ENCODE measurements around the gene TRPM3. TPM values are rescaled to one million over a fixed set of nuclear protein-coding genes. Genes with fewer than 3 reads are reported as not detected.
"Not testable (repeated sequence)": the region's sequence is repeated elsewhere in the genome, so short reads cannot be mapped to it uniquely, and the experiment has no call there.

Gene TRPM3
- total RNA-seq, 2 experiments from 2014 or later, result not detected

DNA sequence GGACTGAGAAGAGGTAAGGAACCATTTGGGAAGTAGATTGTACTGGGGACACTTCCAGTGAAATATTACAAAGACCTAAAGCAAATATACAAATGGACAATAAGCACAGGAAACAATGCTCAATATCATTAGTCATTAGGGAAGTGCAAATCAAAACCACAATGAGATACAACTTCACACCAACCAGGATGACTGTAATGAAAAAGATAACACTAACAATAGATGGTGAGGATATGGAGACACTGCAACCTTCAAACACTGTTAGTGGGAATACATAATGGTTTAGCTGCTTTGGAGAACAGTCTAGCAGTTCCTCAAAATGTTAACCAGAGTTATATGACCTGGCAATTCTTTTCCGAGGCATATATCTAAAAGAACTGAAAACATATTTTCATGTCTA lies 149.7 kb downstream of the TRPM3 start:
- H3K4me1 Mint-ChIP-seq, result no peaks in the 10 kb centered on the region
- H3K9me3 Mint-ChIP-seq (ENCODE audit: low read depth), result no peaks in the 10 kb centered on the region
- ATAC-seq (no peak), DNase-seq (no peak)
- CTCF ChIA-PET, result no interaction called here
- no peak overlapping the region for H3K4me3 Mint-ChIP-seq
- no peaks in the 10 kb centered on the region for H3K27me3 Mint-ChIP-seq
- no peaks in the 10 kb centered on the region for H3K36me3 Mint-ChIP-seq
- no peak overlapping the region for H3K27ac Mint-ChIP-seq

DNA sequence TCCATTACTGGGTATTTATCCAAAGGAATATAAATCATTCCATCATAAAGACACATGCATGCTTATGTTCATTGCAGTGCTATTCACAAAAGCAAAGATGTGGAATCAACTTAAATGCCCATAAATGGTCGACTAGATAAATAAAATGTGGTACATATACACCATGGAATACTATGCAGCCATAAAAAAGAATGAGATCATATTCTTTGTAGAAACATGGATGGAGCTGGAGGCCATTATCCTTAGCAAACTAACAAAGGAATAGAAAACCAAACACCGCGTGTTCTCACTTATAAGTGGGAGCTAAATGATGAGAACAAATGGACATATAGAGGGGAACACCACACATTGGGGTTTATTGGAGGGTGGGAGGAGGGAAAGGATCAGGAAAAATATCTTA lies 155.0 kb downstream of the TRPM3 start:
- H3K4me3 Mint-ChIP-seq; H3K27me3 Mint-ChIP-seq; H3K9me3 Mint-ChIP-seq (ENCODE audit: low read depth); H3K27ac Mint-ChIP-seq; H3K36me3 Mint-ChIP-seq; ATAC-seq; CTCF ChIA-PET; DNase-seq; H3K4me1 Mint-ChIP-seq: not testable (repeated sequence)

DNA sequence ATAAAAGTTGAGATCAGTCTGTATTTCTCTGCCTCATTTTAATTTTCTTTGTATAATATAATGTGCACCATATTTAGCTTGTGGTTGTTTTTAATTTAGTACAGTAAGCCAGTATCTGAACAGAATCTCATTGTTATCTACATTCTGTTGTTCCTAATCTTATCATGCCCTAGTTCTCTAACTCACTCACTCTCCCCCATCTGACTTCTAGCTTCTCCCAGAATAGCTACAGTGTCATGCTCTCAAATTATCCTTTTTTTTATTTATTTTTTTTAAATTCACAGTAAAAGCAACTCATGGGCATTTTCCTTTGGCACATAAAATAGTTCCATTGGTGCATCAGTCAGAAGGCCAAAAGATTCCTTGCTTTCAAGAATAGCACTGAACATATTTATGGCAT lies 156.6 kb downstream of the TRPM3 start:
- no peak for ATAC-seq
- no peak for DNase-seq
- Mint-ChIP-seq H3K9me3 (ENCODE audit: low read depth) (no peaks in the 10 kb centered on the region), H3K27me3 (no peaks in the 10 kb centered on the region), H3K27ac (no peak overlapping the region), H3K36me3 (no peaks in the 10 kb centered on the region), H3K4me1 (no peaks in the 10 kb centered on the region), H3K4me3 (no peak overlapping the region)
- CTCF ChIA-PET, result interaction anchor here (1.2 kb wide), 1 partner anchor 9 kb away, joined by 3 read pairs; no protein-coding TSS in a partner anchor

DNA sequence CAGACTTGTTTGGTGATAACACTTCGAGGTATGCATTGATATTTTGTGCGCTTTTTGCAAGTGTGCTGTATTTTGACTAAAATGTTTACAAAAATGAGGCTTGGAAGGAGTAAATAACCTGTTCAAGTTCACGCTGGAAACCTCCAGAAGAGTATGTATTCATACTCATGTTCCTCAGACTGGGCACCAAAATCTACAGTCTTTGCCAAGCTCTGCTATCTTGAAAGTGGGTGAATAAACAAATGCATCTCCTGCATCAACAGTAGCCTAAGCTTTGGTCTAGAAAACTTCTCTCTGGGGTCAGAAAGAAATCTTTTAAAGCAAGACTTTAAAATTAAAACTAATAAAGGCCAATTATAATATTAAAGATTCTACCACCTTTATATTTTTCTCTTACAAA lies 157.9 kb downstream of the TRPM3 start:
- DNase-seq, result no peak
- Mint-ChIP-seq H3K4me1 (no peaks in the 10 kb centered on the region), H3K9me3 (ENCODE audit: low read depth) (no peaks in the 10 kb centered on the region), H3K4me3 (no peak overlapping the region), H3K27me3 (no peaks in the 10 kb centered on the region), H3K27ac (no peak overlapping the region), H3K36me3 (no peaks in the 10 kb centered on the region)
- ATAC-seq, result no peak
- CTCF ChIA-PET, result interaction anchor here (1.2 kb wide), 1 partner anchor 10 kb away, joined by 3 read pairs; no protein-coding TSS in a partner anchor

DNA sequence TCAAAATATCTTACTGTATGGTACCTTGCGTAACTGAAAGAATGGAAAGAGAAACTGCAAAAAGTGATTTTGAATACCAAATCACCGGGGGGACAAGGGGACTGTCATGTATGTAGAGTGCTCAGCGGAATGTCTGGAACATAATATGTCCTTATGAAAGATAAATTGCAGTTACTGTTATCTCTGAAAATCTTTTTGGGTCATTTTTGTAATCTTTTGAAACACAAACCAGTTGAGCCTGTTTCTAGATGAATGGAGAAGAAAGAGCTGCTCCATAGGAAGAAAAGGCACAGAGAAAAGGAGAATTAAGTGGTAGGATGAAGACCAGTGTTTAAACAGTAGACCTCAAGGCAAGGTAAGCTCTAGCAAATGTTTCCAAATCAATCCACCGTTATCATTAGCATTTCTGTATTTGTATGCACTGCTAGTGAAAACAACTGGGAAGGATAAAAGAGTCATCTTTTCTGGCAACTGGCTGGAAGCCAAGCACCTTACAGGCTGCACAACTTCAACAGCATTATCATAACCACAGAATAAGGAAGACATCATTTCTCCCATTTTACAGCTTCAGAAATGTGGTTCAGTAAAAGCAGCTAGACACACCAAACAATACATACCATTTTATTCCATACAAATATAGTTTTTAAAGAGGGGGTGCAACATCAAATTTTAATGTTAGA lies 158.5 kb downstream of the TRPM3 start:
- DNase-seq (no peak), ATAC-seq (no peak)
- Mint-ChIP-seq H3K27ac (no peak overlapping the region), H3K36me3 (no peaks in the 10 kb centered on the region), H3K27me3 (no peaks in the 10 kb centered on the region), H3K4me1 (no peaks in the 10 kb centered on the region), H3K9me3 (ENCODE audit: low read depth) (no peaks in the 10 kb centered on the region), H3K4me3 (no peak overlapping the region)
- CTCF ChIA-PET, result no interaction called here

DNA sequence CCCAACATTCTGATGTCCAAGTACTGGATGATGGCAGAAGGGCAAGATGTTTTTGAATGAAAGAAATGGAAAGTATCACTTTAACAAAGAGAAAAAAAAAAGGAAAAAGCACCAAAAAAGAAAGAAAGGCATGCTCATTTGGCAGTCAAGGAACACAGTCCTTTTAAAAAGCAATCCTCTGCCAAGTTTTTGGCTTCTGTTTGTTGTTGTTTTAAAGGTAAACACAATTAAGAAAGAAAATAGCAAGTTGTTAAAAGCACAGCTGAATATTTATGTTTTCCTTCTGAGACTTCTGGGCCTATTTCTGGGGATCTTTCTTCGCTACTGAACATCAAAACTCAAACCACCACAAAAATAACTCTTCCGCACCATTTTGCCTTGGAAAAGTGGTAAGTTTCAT lies 162.1 kb downstream of the TRPM3 start:
- Mint-ChIP-seq H3K4me3 (no peak overlapping the region), H3K27ac (no peak overlapping the region), H3K27me3 (no peaks in the 10 kb centered on the region), H3K4me1 (no peaks in the 10 kb centered on the region), H3K36me3 (no peaks in the 10 kb centered on the region), H3K9me3 (ENCODE audit: low read depth) (no peaks in the 10 kb centered on the region)
- ATAC-seq (no peak), DNase-seq (no peak)
- CTCF ChIA-PET, result no interaction called here

DNA sequence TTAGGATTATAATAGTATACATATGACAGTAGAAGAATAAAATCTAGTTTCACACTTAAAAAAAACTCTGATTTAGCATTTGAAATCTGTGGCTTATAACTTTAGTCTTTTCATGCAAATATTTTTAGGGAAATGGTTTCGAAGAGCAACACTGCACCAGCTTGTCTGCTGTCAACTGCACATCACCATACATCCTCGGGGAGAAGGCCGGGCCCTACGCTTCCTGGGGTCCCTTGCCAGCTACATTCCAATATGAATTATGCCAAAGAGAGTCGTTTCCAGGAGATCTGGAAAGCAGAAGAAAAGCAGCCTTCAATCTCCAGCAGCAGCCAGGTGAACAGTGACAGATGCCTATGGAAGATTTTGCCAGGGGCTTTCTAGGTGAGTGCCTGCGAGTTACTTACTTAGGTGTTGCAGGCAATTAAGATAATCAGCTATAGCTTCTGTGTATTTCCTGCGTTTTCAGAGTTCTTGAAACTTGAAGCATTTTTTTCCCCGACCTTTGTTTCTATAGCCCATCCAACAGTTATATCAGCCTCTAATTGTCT lies 166.8 kb downstream of the TRPM3 start:
- CTCF ChIA-PET, result interaction anchor here (0.6 kb wide), 1 partner anchor 32 kb away, joined by 3 read pairs; no protein-coding TSS in a partner anchor
- DNase-seq (no peak), ATAC-seq (no peak)
- H3K27ac Mint-ChIP-seq, result no peak overlapping the region
- no peaks in the 10 kb centered on the region for H3K4me1 Mint-ChIP-seq
- H3K4me3 Mint-ChIP-seq, result no peak overlapping the region
- H3K27me3 Mint-ChIP-seq, result no peaks in the 10 kb centered on the region
- H3K36me3 Mint-ChIP-seq, result no peaks in the 10 kb centered on the region
- no peaks in the 10 kb centered on the region for H3K9me3 Mint-ChIP-seq (ENCODE audit: low read depth)

DNA sequence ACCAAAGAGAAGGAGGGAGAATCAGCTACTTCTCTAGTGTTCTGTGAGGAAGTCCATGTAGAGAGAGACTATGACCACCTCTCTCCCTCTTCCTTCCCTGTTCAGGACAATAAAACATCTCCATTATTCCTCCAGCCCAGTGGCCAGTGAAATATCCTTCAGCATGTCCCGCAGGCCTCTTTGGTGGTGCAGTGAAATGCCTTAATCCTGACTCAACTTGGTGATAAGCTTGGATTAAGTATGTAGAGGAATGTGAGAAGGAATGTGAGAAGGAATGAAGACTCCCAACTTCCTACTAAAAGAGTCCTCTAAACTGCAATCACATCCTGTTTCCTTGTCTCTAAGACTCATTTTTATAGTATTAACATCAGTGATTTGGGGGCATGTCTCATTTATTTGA lies 167.3 kb downstream of the TRPM3 start:
- H3K36me3 Mint-ChIP-seq, result no peaks in the 10 kb centered on the region
- H3K9me3 Mint-ChIP-seq (ENCODE audit: low read depth), result no peaks in the 10 kb centered on the region
- DNase-seq (no peak), ATAC-seq (no peak)
- no peaks in the 10 kb centered on the region for H3K27me3 Mint-ChIP-seq
- no peak overlapping the region for H3K27ac Mint-ChIP-seq
- H3K4me1 Mint-ChIP-seq, result no peaks in the 10 kb centered on the region
- CTCF ChIA-PET, result no interaction called here
- no peak overlapping the region for H3K4me3 Mint-ChIP-seq

DNA sequence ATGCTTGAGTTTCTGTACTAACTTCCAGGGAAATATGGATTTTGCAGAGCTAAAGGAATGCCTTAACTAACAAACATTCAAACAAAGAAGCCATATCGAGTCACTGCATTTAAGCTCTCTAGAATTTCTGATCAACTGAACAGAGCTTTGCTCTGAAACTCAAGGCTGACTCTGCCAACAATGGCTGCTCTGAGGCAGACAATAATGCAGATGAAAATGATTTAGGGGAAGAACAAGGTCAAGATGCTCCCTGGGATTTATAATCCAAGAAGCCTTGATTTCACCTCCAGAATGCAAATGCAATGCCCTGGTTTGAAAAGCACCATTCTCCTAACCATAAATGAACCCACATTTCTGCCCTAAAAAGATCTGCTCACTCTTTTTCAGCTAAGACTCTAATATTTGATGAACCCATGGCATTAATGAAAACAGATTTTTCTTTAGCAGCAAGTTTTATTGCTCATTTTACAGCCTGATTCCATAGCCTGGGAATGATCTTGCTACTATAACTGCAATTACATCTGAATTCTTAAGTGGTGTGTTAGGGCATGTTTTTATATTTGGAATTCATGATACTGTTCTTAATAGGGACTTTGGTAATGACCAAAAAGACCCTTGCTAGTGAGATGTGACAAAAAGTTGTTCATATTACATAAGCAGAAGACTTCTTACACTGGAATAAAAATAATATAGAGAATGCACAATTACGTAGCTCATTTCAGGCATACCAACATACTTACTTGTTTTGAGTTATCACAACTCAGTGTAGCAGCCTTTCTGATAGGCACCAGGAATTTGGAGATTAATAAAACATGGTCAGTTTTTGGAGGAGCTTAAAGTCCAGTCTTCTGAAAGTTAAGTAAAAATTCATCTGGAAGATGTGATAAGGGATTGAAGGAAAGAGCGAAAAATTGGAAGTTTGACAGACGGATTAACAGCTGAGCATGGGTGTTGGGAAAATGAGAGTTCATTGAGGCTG lies 169.4 kb downstream of the TRPM3 start:
- Mint-ChIP-seq H3K27ac (no peak overlapping the region), H3K4me3 (no peak overlapping the region), H3K36me3 (no peaks in the 10 kb centered on the region), H3K27me3 (no peaks in the 10 kb centered on the region), H3K4me1 (no peaks in the 10 kb centered on the region), H3K9me3 (ENCODE audit: low read depth) (no peaks in the 10 kb centered on the region)
- CTCF ChIA-PET, result no interaction called here
- DNase-seq (no peak), ATAC-seq (no peak)

DNA sequence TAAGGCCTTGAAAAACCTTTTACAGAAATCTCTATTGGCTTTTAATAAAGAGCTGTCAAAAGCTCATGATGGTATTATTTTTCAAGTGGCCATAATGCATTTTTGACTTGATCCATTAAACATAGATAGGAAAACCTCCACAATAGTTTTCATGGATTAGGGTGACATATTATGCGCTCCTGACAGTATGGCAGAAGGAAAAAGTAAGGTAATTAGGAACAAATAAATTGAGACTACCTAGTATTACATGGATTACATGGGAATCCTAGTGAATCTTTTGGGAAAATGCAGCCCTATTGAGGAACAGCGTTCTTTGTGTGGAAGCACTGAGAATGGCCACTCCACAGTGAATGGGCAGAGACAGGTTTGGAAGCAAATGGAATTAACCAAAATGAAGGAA lies 171.2 kb downstream of the TRPM3 start:
- H3K27ac Mint-ChIP-seq, result no peak overlapping the region
- CTCF ChIA-PET, result no interaction called here
- H3K9me3 Mint-ChIP-seq (ENCODE audit: low read depth), result no peaks in the 10 kb centered on the region
- no peaks in the 10 kb centered on the region for H3K36me3 Mint-ChIP-seq
- ATAC-seq, result no peak
- H3K4me1 Mint-ChIP-seq, result no peaks in the 10 kb centered on the region
- no peak for DNase-seq
- H3K4me3 Mint-ChIP-seq, result no peak overlapping the region
- peaks cover 2% of the 10 kb centered on the region for H3K27me3 Mint-ChIP-seq

DNA sequence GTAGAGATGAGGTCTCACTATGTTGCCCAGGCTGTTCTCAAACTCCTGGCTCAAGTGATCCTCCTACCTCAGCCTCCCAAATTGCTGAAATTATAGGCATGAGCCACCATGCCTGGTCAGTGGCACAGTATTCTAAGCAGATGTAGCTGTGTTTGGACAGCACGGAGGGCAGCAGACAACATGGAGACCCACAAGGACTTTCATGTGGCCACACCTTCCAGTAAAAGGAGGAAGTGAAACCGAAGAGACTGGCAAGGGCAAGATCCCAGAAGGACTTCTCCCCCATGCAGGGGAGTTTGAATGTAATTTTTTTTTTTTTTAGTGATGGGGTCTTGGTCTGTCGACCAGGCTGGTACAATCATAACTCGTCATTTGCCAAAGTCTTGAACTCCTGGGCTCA lies 172.2 kb downstream of the TRPM3 start:
- CTCF ChIA-PET, result no interaction called here
- Mint-ChIP-seq H3K4me1 (no peaks in the 10 kb centered on the region), H3K36me3 (no peaks in the 10 kb centered on the region), H3K4me3 (no peak overlapping the region), H3K27ac (no peak overlapping the region), H3K9me3 (ENCODE audit: low read depth) (no peaks in the 10 kb centered on the region), H3K27me3 (peaks cover 2% of the 10 kb centered on the region)
- DNase-seq, result no peak
- ATAC-seq, result no peak

DNA sequence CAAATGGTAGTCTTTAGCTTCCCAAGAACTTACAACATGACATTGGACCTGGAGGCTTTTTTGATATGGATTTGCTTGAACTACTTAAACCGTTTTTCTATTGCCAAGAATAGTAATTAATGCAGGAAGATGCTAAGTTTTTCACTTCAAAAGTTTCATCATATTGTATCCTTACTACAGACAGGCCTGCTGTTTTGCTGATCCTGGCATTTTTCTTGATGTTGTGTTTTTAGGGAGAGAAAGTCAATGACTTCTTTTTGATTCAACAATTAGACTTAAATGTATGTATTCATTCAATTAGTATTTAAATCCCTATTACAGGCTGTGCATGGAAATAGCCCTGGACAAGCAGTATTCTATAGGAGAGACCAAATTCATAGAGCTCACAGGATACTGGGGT lies 172.7 kb downstream of the TRPM3 start:
- Mint-ChIP-seq H3K27me3 (peaks cover 2% of the 10 kb centered on the region), H3K4me3 (no peak overlapping the region), H3K9me3 (ENCODE audit: low read depth) (no peaks in the 10 kb centered on the region), H3K4me1 (no peaks in the 10 kb centered on the region), H3K36me3 (no peaks in the 10 kb centered on the region), H3K27ac (no peak overlapping the region)
- no peak for DNase-seq
- ATAC-seq, result no peak
- CTCF ChIA-PET, result no interaction called here

DNA sequence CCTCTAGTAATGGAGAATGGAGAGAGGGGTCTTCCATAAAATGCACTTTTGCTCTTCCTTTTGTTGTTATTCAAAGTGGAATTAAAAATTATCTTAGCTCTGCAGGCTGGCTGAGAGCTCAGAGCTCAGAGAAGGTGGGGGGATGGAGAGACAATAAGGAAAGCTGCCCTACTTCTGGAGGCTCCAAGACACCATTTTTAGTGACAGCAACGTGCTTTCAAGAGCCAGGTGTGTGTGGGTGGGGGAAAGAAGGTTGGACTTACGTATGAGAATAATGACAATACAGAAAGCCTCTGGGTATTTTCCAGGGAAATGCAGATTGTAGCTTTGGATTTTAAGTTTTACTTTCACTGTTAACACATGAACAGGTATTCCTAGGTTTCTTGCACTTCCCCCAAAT lies 173.9 kb downstream of the TRPM3 start:
- Mint-ChIP-seq H3K36me3 (no peaks in the 10 kb centered on the region), H3K4me3 (no peak overlapping the region), H3K9me3 (ENCODE audit: low read depth) (no peaks in the 10 kb centered on the region), H3K27ac (no peak overlapping the region), H3K27me3 (peaks cover 2% of the 10 kb centered on the region), H3K4me1 (no peaks in the 10 kb centered on the region)
- CTCF ChIA-PET, result no interaction called here
- DNase-seq, result no peak
- ATAC-seq, result no peak

DNA sequence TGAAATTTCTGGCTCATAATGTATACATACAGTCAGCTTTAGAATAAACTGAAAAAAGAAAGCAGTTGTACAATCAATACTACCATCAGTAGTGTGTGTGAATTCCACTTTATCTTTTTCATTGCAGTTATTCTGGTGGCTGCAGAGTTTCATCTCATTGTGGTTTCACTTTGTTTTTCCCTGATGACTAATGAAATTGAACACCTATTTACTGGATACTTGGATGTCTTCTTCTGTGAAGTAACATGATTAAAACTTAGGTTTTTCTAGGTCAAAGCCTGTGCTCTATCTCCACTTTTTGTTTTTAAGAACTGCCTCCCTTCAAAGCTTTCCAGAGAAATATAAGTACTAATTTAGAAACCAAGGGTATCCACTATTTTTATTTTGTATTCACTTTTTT lies 174.3 kb downstream of the TRPM3 start:
- peaks cover 2% of the 10 kb centered on the region for H3K27me3 Mint-ChIP-seq
- no peak overlapping the region for H3K27ac Mint-ChIP-seq
- CTCF ChIA-PET, result no interaction called here

More for the DNA sequence above, 174.3 kb downstream of the TRPM3 start:
- Mint-ChIP-seq H3K9me3 (ENCODE audit: low read depth) (no peaks in the 10 kb centered on the region), H3K4me3 (no peak overlapping the region), H3K36me3 (no peaks in the 10 kb centered on the region), H3K4me1 (no peaks in the 10 kb centered on the region)
- ATAC-seq, result no peak
- DNase-seq, result no peak

Measured in activated CD8-positive, alpha-beta memory T cell treated with anti-CD3 and anti-CD28 coated beads, Interleukin-2, amount 10 ng/mL, durations not matched to agents 7 days and 5 days (primary cell).